HG03108 (cell line): Measurements from ENCODE around the gene BBS1.
"Not testable (repeated sequence)": the region's sequence is repeated elsewhere in the genome, so short reads cannot be mapped to it uniquely, and the experiment has no call there.

ENCODE experiments used
- ATAC-seq: cut with Tn5 transposase; IDR thresholded peaks from one replicate; pipeline ENCODE4 v1.9.1; 2021; ENCODE audit warnings: moderate library complexity; ENCODE audit not compliant: unreplicated experiment

BBS1 gene

GRCh38 chr11:66523611-66524010 is 13.2 kb downstream of the BBS1 start:
- no peak for ATAC-seq

GRCh38 chr11:66524304-66525040 is 14.0 kb downstream of the BBS1 start:
- no peak for ATAC-seq

- ATAC-seq: no peak
Measured at GRCh38 chr11:66529069-66529468, 18.6 kb downstream of the BBS1 start.

GRCh38 chr11:66529655-66530054 is 19.2 kb downstream of the BBS1 start:
- ATAC-seq: no peak

- no peak for ATAC-seq
Measured at GRCh38 chr11:66530927-66531709, 20.7 kb downstream of the BBS1 start.

- no peak for ATAC-seq
Measured at GRCh38 chr11:66531841-66532240, 21.4 kb downstream of the BBS1 start.

- no peak for ATAC-seq
Measured at GRCh38 chr11:66532784-66533183, 22.3 kb downstream of the BBS1 start.

- ATAC-seq: no peak
Measured at GRCh38 chr11:66539170-66539869, 28.9 kb downstream of the BBS1 start.

GRCh38 chr11:66539870-66540213 is 29.4 kb downstream of the BBS1 start:
- ATAC-seq: no peak

- ATAC-seq: not testable (repeated sequence)
Measured at GRCh38 chr11:66540598-66540997, 30.2 kb downstream of the BBS1 start.

- no peak for ATAC-seq
Measured at GRCh38 chr11:66541892-66542291, 31.5 kb downstream of the BBS1 start.

- ATAC-seq: no peak
Measured at GRCh38 chr11:66542362-66542761, 31.9 kb downstream of the BBS1 start.

- peak; percentile 42 for ATAC-seq
Measured at GRCh38 chr11:66543263-66544107, 33.0 kb downstream of the BBS1 start.

GRCh38 chr11:66544952-66545351 is 34.5 kb downstream of the BBS1 start:
- ATAC-seq: not testable (repeated sequence)

GRCh38 chr11:66545701-66546367 is 35.4 kb downstream of the BBS1 start, which contains the start of gene ZDHHC24:
Gene ZDHHC24, minus strand, starts transcription at chr11:66546048. Its CDS starts 45 bp downstream, at chr11:66546003.
- ATAC-seq: peak; percentile 84

- ATAC-seq: no peak
Measured at GRCh38 chr11:66546368-66546965, 36.0 kb downstream of the BBS1 start, which contains the start of gene ACTN3. Gene ACTN3, plus strand, starts transcription at chr11:66546903. Its CDS starts 35 bp downstream, at chr11:66546938.

- ATAC-seq: no peak
Measured at GRCh38 chr11:66546966-66547661, 36.7 kb downstream of the BBS1 start.

GRCh38 chr11:66547662-66548009 is 37.2 kb downstream of the BBS1 start:
- no peak for ATAC-seq

- no peak for ATAC-seq
Measured at GRCh38 chr11:66548041-66548440, 37.6 kb downstream of the BBS1 start.
